GM21576 (cell line): ENCODE results near the gene ADAMTS14.

Experiments used
- ATAC-seq: cut with Tn5 transposase; IDR thresholded peaks from one replicate; pipeline ENCODE4 v1.9.1; 2021; ENCODE audit warnings: mild to moderate bottlenecking, moderate library complexity; ENCODE audit not compliant: unreplicated experiment

Gene ADAMTS14

DNA sequence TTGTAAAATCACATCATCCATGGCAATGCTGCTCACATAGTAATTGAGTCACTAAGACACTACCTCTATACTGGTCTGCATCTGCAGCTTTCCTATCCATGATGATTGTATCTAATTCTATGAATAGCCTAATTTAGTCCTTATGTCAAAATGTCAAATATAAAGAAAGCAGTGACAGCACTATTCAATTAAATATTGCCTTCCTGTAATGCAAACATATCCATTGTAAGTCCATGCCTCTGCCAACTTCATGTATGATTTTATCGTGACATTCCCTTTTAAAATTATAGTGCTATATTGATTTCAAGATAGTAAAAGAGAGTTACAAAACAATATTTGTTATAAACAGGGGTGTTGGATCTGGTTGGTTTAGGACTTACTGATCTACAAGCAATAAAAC, 138.7 kb downstream of the ADAMTS14 start:
- ATAC-seq, result no peak

DNA sequence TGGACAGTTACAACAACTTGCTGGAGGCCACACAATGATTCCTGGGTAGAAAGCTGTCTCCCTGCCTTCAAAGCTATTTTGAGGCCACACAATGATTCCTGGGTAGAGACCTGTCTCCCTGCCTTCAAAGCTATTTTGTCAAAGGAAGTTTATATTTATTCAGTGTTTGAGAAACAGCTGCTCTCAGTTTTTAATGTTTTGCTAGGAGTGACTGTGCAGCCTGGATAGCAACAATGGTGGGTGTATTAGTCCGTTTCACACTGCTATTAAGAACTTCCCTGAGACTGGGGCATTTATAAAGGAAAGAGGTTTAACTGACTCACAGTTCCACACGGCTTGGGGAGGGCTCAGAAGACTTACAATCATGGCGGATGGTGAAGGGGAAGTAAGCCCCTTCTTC, 139.6 kb downstream of the ADAMTS14 start:
- no peak for ATAC-seq
